GM23338 (cell line): ENCODE results near the gene PGC. TPM values are rescaled to one million over a fixed set of nuclear protein-coding genes. Genes with fewer than 3 reads are reported as not detected.

Source experiments
- ATAC-seq: fragments of 200-7000 bp; cut with Tn5 transposase; 3 replicates; pipeline ENCODE4 v1.9.1; 2020
- DNase-seq: peaks from one replicate; pipeline ENCODE4 v3.0.0-alpha.2; 2015; ENCODE audit warnings: low spot score
- H2AFZ ChIP-seq: fragments of 200-600 bp; sonication (generic); 2 replicates; pipeline ENCODE4 v1.8.0; 2016; ENCODE audit warnings: antibody characterized with exemption, mild to moderate bottlenecking, moderate library complexity
- H3F3A ChIP-seq: fragments of 200-600 bp; sonication (generic); replicated peaks from 2 replicates; pipeline ENCODE4 v1.8.0; 2017; ENCODE audit warnings: antibody characterized with exemption, mixed run types, low read depth
- H3K27ac ChIP-seq: fragments of 200-600 bp; sonication (generic); 2 replicates; pipeline ENCODE4 v1.6.1; 2016; ENCODE audit warnings: low read depth
- H3K27me3 ChIP-seq: fragments of 200-600 bp; sonication (generic); 2 replicates; pipeline ENCODE4 v1.8.0; 2016; ENCODE audit warnings: mild to moderate bottlenecking, mixed run types, moderate library complexity; ENCODE audit not compliant: insufficient read depth
- H3K36me3 ChIP-seq: fragments of 200-600 bp; sonication (generic); 2 replicates; pipeline ENCODE4 v1.8.0; 2016; ENCODE audit warnings: mild to moderate bottlenecking; ENCODE audit not compliant: insufficient read depth
- H3K4me1 ChIP-seq: fragments of 200-600 bp; sonication (generic); 2 replicates; pipeline ENCODE4 v1.8.0; 2016; ENCODE audit warnings: mild to moderate bottlenecking, moderate library complexity; ENCODE audit not compliant: insufficient read depth
- H3K4me2 ChIP-seq: fragments of 200-600 bp; sonication (generic); 2 replicates; pipeline ENCODE4 v1.7.1; 2017; ENCODE audit warnings: mixed run types
- H3K4me3 ChIP-seq: fragments of 200-600 bp; sonication (generic); 2 replicates; pipeline ENCODE4 v1.6.1; 2016; ENCODE audit warnings: mixed run types
- H3K79me2 ChIP-seq: fragments of 200-600 bp; sonication (generic); replicated peaks from 2 replicates; pipeline ENCODE4 v1.8.0; 2017; ENCODE audit warnings: mild to moderate bottlenecking; ENCODE audit not compliant: insufficient read depth
- H3K9me2 ChIP-seq: fragments of 200-600 bp; sonication (generic); 2 replicates; pipeline ENCODE4 v1.8.0; 2017; ENCODE audit not compliant: insufficient read depth
- H4K20me1 ChIP-seq: fragments of 200-600 bp; sonication (generic); replicated peaks from 2 replicates; pipeline ENCODE4 v1.8.0; 2017; ENCODE audit warnings: mild to moderate bottlenecking; ENCODE audit not compliant: insufficient read depth
- H3K27ac Mint-ChIP-seq: 2 replicates; pipeline ENCODE4 v1.8.0; 2020; ENCODE audit warnings: inconsistent platforms, mild to moderate bottlenecking, moderate library complexity, mixed read lengths
- H3K27me3 Mint-ChIP-seq: 3 replicates; pipeline ENCODE4 v1.8.0; 2022; ENCODE audit warnings: low read depth, mild to moderate bottlenecking, moderate library complexity, mixed read lengths, inconsistent platforms; ENCODE audit not compliant: insufficient read depth, poor library complexity
- H3K36me3 Mint-ChIP-seq: 3 replicates; pipeline ENCODE4 v1.8.0; 2021; ENCODE audit warnings: low read depth, mild to moderate bottlenecking, inconsistent platforms, moderate library complexity, mixed read lengths
- H3K4me1 Mint-ChIP-seq: 3 replicates; pipeline ENCODE4 v1.8.0; 2020; ENCODE audit warnings: mild to moderate bottlenecking, inconsistent platforms, mixed read lengths
- H3K4me3 Mint-ChIP-seq: 3 replicates; pipeline ENCODE4 v1.8.0; 2021; ENCODE audit warnings: moderate library complexity, mild to moderate bottlenecking, inconsistent platforms, mixed read lengths
- H3K9me3 Mint-ChIP-seq: 3 replicates; pipeline ENCODE4 v1.8.0; 2020; ENCODE audit warnings: moderate library complexity, mild to moderate bottlenecking, inconsistent platforms, mixed read lengths
- CREB1 ChIP-seq: fragments of 250-450 bp; sonication (Bioruptor Pico); IDR thresholded peaks from 2 replicates; pipeline ENCODE4 v1.5.0; 2020; ENCODE audit warnings: low read depth, mild to moderate bottlenecking, moderate library complexity
- EZH2phosphoT487 ChIP-seq: fragments of 200-600 bp; sonication (generic); IDR thresholded peaks from one replicate; pipeline ENCODE4 v1.8.1; 2018; ENCODE audit warnings: antibody characterized with exemption; ENCODE audit not compliant: unreplicated experiment
- JUNB ChIP-seq: IDR thresholded peaks from one replicate; pipeline ENCODE4 v1.6.1; 2016; ENCODE audit warnings: antibody characterized with exemption; ENCODE audit not compliant: unreplicated experiment
- NANOG ChIP-seq: IDR thresholded peaks from 2 replicates; pipeline ENCODE4 v1.6.1; 2016; ENCODE audit warnings: antibody characterized with exemption, borderline replicate concordance
- POLR2AphosphoS5 ChIP-seq: IDR thresholded peaks from 2 replicates; pipeline ENCODE4 v1.6.1; 2016; ENCODE audit warnings: antibody characterized with exemption, low read depth
- ZNF114 ChIP-seq: fragments of 250-450 bp; sonication (Bioruptor Pico); IDR thresholded peaks from 2 replicates; pipeline ENCODE4 v1.5.0; 2020; ENCODE audit warnings: mild to moderate bottlenecking, moderate library complexity
- polyA plus RNA-seq: library from polyadenylated mRNA; unstranded; fragments of >200 nt; fragmentation: Nextera tagmentation; extraction: Ambion mirVana; gene quantifications from 2 replicates; pipeline ENCODE4 v1.2.1, GENCODE V29; 2016
- total RNA-seq: library from RNA; depleted of rRNA; stranded (reverse); fragments of >200 nt; shearing (Covaris generic); gene quantifications from 2 replicates; pipeline ENCODE4 v1.2.3, GENCODE V29; 2014
- TF ChIP-seq, protein P1 (sequence below): fragments of 250-450 bp; sonication (Bioruptor Pico); IDR thresholded peaks from 2 replicates; pipeline ENCODE4 v1.5.0; 2020; ENCODE audit warnings: mild to moderate bottlenecking, moderate library complexity
- TF ChIP-seq, protein P2 (sequence below): IDR thresholded peaks from 2 replicates; pipeline ENCODE4 v1.6.1; 2016; ENCODE audit warnings: antibody characterized with exemption
- TF ChIP-seq, protein P3 (sequence below): IDR thresholded peaks from one replicate; pipeline ENCODE4 v1.6.1; 2018; ENCODE audit warnings: antibody characterized with exemption; ENCODE audit not compliant: unreplicated experiment

The PGC gene
- total and polyA plus RNA-seq, 2 experiments from 2014 or later, result not detected

DNA sequence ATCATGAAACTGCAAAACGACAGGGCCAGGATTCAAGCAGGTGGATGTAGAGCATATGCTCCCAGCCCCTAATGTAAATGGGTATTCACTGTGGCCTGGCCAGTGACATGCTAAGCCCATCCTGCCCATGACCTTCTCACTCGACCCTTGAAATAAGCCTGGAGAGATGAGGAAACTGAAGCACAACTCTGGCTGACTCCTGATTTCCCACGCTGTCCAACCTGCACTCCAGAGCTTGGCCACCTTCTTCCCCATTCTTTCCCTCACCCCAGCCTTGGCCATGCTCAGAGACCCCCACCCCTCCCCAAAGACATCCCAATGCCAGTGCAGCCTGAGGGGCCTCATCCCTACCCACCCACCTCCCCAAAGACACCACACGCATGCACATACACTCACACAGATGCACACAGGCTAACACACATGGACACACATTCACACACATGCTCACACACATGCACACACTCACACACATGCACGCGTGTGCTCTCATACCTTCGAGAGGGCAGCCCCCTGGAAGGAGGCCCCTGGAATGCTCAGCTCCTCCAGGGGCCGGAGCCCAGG, 24.1 kb downstream of the PGC start:
- Histone ChIP-seq H3K4me2 (no peak overlapping the region; the same call in 1 of the 2 replicates), H4K20me1 (no peaks in the 10 kb centered on the region), H3K27me3 (no peaks in the 10 kb centered on the region), H3K27ac (no peak overlapping the region), H3K4me1 (peaks cover 8% of the 10 kb centered on the region), H3K36me3 (no peaks in the 10 kb centered on the region), H3F3A (no peaks in the 10 kb centered on the region), H3K79me2 (no peaks in the 10 kb centered on the region), H3K9me2 (no peaks in the 10 kb centered on the region), H2AFZ (peak overlapping the region; percentile 95; the same call in 1 of the 2 replicates), H3K4me3 (no peak overlapping the region)
- Mint-ChIP-seq H3K4me1 (peaks cover 18% of the 10 kb centered on the region), H3K9me3 (no peaks in the 10 kb centered on the region), H3K4me3 (no peak overlapping the region), H3K36me3 (no peaks in the 10 kb centered on the region), H3K27me3 (peaks cover 3% of the 10 kb centered on the region), H3K27ac (no peak overlapping the region)
- ATAC-seq, result no peak
- no peak for DNase-seq
- TF ChIP-seq NANOG (no peak), JUNB (no peak), POLR2AphosphoS5 (no peak), ZNF114 (CRISPR knock-in tag) (no peak), CREB1 (CRISPR knock-in tag) (no peak), EZH2phosphoT487 (no peak)
- TF ChIP-seq, protein P1, sequence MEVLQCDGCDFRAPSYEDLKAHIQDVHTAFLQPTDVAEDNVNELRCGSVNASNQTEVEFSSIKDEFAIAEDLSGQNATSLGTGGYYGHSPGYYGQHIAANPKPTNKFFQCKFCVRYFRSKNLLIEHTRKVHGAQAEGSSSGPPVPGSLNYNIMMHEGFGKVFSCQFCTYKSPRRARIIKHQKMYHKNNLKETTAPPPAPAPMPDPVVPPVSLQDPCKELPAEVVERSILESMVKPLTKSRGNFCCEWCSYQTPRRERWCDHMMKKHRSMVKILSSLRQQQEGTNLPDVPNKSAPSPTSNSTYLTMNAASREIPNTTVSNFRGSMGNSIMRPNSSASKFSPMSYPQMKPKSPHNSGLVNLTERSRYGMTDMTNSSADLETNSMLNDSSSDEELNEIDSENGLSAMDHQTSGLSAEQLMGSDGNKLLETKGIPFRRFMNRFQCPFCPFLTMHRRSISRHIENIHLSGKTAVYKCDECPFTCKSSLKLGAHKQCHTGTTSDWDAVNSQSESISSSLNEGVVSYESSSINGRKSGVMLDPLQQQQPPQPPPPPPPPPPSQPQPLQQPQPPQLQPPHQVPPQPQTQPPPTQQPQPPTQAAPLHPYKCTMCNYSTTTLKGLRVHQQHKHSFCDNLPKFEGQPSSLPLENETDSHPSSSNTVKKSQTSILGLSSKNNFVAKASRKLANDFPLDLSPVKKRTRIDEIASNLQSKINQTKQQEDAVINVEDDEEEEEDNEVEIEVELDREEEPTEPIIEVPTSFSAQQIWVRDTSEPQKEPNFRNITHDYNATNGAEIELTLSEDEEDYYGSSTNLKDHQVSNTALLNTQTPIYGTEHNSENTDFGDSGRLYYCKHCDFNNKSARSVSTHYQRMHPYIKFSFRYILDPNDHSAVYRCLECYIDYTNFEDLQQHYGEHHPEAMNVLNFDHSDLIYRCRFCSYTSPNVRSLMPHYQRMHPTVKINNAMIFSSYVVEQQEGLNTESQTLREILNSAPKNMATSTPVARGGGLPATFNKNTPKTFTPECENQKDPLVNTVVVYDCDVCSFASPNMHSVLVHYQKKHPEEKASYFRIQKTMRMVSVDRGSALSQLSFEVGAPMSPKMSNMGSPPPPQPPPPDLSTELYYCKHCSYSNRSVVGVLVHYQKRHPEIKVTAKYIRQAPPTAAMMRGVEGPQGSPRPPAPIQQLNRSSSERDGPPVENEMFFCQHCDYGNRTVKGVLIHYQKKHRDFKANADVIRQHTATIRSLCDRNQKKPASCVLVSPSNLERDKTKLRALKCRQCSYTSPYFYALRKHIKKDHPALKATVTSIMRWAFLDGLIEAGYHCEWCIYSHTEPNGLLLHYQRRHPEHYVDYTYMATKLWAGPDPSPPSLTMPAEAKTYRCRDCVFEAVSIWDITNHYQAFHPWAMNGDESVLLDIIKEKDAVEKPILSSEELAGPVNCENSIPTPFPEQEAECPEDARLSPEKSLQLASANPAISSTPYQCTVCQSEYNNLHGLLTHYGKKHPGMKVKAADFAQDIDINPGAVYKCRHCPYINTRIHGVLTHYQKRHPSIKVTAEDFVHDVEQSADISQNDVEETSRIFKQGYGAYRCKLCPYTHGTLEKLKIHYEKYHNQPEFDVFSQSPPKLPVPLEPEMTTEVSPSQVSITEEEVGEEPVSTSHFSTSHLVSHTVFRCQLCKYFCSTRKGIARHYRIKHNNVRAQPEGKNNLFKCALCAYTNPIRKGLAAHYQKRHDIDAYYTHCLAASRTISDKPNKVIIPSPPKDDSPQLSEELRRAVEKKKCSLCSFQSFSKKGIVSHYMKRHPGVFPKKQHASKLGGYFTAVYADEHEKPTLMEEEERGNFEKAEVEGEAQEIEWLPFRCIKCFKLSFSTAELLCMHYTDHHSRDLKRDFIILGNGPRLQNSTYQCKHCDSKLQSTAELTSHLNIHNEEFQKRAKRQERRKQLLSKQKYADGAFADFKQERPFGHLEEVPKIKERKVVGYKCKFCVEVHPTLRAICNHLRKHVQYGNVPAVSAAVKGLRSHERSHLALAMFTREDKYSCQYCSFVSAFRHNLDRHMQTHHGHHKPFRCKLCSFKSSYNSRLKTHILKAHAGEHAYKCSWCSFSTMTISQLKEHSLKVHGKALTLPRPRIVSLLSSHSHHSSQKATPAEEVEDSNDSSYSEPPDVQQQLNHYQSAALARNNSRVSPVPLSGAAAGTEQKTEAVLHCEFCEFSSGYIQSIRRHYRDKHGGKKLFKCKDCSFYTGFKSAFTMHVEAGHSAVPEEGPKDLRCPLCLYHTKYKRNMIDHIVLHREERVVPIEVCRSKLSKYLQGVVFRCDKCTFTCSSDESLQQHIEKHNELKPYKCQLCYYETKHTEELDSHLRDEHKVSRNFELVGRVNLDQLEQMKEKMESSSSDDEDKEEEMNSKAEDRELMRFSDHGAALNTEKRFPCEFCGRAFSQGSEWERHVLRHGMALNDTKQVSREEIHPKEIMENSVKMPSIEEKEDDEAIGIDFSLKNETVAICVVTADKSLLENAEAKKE (CRISPR knock-in tag), result no peak
- TF ChIP-seq, protein P2, sequence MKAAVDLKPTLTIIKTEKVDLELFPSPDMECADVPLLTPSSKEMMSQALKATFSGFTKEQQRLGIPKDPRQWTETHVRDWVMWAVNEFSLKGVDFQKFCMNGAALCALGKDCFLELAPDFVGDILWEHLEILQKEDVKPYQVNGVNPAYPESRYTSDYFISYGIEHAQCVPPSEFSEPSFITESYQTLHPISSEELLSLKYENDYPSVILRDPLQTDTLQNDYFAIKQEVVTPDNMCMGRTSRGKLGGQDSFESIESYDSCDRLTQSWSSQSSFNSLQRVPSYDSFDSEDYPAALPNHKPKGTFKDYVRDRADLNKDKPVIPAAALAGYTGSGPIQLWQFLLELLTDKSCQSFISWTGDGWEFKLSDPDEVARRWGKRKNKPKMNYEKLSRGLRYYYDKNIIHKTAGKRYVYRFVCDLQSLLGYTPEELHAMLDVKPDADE, result no peak
- TF ChIP-seq, protein P3, sequence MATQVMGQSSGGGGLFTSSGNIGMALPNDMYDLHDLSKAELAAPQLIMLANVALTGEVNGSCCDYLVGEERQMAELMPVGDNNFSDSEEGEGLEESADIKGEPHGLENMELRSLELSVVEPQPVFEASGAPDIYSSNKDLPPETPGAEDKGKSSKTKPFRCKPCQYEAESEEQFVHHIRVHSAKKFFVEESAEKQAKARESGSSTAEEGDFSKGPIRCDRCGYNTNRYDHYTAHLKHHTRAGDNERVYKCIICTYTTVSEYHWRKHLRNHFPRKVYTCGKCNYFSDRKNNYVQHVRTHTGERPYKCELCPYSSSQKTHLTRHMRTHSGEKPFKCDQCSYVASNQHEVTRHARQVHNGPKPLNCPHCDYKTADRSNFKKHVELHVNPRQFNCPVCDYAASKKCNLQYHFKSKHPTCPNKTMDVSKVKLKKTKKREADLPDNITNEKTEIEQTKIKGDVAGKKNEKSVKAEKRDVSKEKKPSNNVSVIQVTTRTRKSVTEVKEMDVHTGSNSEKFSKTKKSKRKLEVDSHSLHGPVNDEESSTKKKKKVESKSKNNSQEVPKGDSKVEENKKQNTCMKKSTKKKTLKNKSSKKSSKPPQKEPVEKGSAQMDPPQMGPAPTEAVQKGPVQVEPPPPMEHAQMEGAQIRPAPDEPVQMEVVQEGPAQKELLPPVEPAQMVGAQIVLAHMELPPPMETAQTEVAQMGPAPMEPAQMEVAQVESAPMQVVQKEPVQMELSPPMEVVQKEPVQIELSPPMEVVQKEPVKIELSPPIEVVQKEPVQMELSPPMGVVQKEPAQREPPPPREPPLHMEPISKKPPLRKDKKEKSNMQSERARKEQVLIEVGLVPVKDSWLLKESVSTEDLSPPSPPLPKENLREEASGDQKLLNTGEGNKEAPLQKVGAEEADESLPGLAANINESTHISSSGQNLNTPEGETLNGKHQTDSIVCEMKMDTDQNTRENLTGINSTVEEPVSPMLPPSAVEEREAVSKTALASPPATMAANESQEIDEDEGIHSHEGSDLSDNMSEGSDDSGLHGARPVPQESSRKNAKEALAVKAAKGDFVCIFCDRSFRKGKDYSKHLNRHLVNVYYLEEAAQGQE, result no peak
